Suprapubic skin (tissue), 4 donors: Measurements from ENCODE around the gene JOSD2. TPM values are rescaled to one million over a fixed set of nuclear protein-coding genes. Genes with fewer than 3 reads are reported as not detected.

ENCODE experiments used
- DNase-seq, 2 donors: peaks; one replicate each; pipeline ENCODE4 v3.0.0-alpha.2; 2019; ENCODE audit warnings: low spot score in 2 of 2
- H3K27ac ChIP-seq: fragments of 200-600 bp; sonication (generic); one replicate; pipeline ENCODE4 v1.5.1; 2019
- H3K27me3 ChIP-seq: fragments of 200-600 bp; sonication (generic); one replicate; pipeline ENCODE4 v1.5.1; 2019
- H3K36me3 ChIP-seq: fragments of 200-600 bp; sonication (generic); one replicate; pipeline ENCODE4 v1.5.1; 2019
- H3K4me1 ChIP-seq: fragments of 200-600 bp; sonication (generic); one replicate; pipeline ENCODE4 v1.5.1; 2019
- H3K4me3 ChIP-seq: fragments of 200-600 bp; sonication (generic); one replicate; pipeline ENCODE4 v1.5.1; 2019; ENCODE audit warnings: mild to moderate bottlenecking
- H3K9me3 ChIP-seq: fragments of 200-600 bp; sonication (generic); one replicate; pipeline ENCODE4 v1.5.1; 2019
- EP300 ChIP-seq: sonication (generic); formaldehyde crosslinking; IDR thresholded peaks from one replicate; pipeline ENCODE4 v1.6.1; 2017; ENCODE audit warnings: antibody characterized with exemption
- POLR2A ChIP-seq, 2 donors: fragments of 450-650 bp; IDR thresholded peaks; one replicate each; pipeline ENCODE4 v1.6.1; 2017; ENCODE audit warnings: antibody characterized with exemption in 2 of 2, mild to moderate bottlenecking in 2 of 2, moderate library complexity in 2 of 2
- POLR2AphosphoS5 ChIP-seq, 3 donors: sonication (generic); formaldehyde crosslinking; IDR thresholded peaks; one replicate each; pipeline ENCODE4 v1.6.1; 2017; ENCODE audit warnings: antibody characterized with exemption in 3 of 3
- WGBS: methylation state at CpG from one replicate; pipeline ENCODE4 v1.1.5; 2018; 5-methylcytosine and 5-hydroxymethylcytosine counted together
- total RNA-seq, 4 donors: library from RNA; depleted of rRNA; stranded (reverse); fragments of >200 nt; gene quantifications; one replicate each; pipeline ENCODE4 v1.1.0, GENCODE V29; 2016
- TF ChIP-seq, protein P1 (sequence below), 2 donors: fragments of 200-600 bp in 1 of 2; fragments of 450-650 bp in 1 of 2; sonication (generic) in 1 of 2; IDR thresholded peaks; one replicate each; pipeline ENCODE4 v1.5.1; 2016 to 2019; ENCODE audit warnings: antibody characterized with exemption in 2 of 2, mild to moderate bottlenecking in 1 of 2, moderate library complexity in 1 of 2

The JOSD2 gene
- total RNA-seq, 4 donors from 2014 or later, result 9.3 to 31.7 (median 28.7) TPM

DNA sequence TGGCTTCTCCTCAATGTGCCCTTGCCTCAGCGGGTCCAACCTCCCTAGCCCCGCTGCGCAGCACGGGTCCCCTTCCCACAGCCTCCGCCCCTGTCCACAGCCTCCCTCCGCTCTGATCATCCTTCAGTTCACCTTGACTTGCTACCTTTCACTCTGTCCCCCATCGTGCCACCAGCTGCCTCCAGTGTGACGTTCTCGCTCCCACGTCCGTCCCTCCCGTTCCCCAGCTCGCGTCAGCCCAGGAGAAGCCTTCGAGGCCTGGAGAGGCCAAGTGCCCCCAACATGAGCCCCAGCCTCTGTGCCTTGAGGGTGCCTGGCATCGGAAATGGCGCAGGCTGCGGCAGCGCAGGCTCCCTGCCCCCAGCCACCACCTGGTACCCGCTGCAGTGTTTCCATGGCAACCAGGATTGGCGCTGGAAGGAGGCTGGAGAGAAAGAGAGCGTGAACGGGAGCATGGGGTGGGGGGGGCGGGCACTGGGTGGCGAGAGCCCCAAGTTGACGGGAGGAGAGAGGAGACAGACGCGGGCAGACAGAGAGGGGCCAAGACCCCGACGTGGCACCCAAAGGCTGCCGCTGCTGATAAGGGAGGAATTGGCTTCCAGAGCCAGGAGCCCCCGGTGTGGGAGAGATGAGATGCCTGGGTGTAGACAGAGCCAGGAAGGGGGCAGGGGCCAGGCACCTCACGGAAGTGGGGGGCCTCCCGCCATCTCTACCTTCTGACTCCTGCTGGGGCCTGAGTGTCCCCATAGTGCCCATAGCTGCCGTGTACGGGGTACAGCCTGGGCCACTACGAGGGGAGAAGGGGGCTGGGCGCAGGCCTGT is 3.6 kb upstream of the JOSD2 start:
- 38% methylated on average over 35 of the region's 38 CpGs for WGBS
- Histone ChIP-seq H3K9me3 (no peaks in the 10 kb centered on the region), H3K36me3 (no peaks in the 10 kb centered on the region), H3K27me3 (no peaks in the 10 kb centered on the region), H3K27ac (no peak overlapping the region), H3K4me1 (peaks cover 16% of the 10 kb centered on the region), H3K4me3 (no peak overlapping the region)
- peak in 1 of 2 donors; percentile 75 for DNase-seq
- no peak for TF ChIP-seq POLR2AphosphoS5 (IDR thresholded peaks at IDR 0.05)
- TF ChIP-seq POLR2A (IDR thresholded peaks at IDR 0.05), result no peak
- no peak for TF ChIP-seq EP300
- TF ChIP-seq, protein P1, sequence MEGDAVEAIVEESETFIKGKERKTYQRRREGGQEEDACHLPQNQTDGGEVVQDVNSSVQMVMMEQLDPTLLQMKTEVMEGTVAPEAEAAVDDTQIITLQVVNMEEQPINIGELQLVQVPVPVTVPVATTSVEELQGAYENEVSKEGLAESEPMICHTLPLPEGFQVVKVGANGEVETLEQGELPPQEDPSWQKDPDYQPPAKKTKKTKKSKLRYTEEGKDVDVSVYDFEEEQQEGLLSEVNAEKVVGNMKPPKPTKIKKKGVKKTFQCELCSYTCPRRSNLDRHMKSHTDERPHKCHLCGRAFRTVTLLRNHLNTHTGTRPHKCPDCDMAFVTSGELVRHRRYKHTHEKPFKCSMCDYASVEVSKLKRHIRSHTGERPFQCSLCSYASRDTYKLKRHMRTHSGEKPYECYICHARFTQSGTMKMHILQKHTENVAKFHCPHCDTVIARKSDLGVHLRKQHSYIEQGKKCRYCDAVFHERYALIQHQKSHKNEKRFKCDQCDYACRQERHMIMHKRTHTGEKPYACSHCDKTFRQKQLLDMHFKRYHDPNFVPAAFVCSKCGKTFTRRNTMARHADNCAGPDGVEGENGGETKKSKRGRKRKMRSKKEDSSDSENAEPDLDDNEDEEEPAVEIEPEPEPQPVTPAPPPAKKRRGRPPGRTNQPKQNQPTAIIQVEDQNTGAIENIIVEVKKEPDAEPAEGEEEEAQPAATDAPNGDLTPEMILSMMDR (IDR thresholded peaks at IDR 0.05), result no peak

- TF ChIP-seq EP300 (no peak), POLR2AphosphoS5 (IDR thresholded peaks at IDR 0.05) (no peak), POLR2A (IDR thresholded peaks at IDR 0.05) (no peak)
- TF ChIP-seq, protein P1 (IDR thresholded peaks at IDR 0.05), result no peak
- no peak within 1 kb of the TSS for H3K4me3 ChIP-seq
- peak in 1 of 2 donors; percentile 73 for DNase-seq
- no peaks in the 10 kb centered on the region for H3K36me3 ChIP-seq
- 39% methylated on average over 9 of the region's 22 CpGs for WGBS
- H3K27ac ChIP-seq, result no peak within 1 kb of the TSS
- H3K27me3 ChIP-seq, result no peaks in the 10 kb centered on the region
- no peaks in the 10 kb centered on the region for H3K9me3 ChIP-seq
- H3K4me1 ChIP-seq, result peaks cover 19% of the 10 kb centered on the region
Measured at GRCh38 chr19:50513746-50514345, 2.9 kb upstream of the JOSD2 start, which contains the start of gene ASPDH. TSS of gene ASPDH (minus strand) at chr19:50513913. CDS start at chr19:50513823, 90 bp downstream.

GRCh38 chr19:50512999-50513745 is 2.2 kb upstream of the JOSD2 start:
- Histone ChIP-seq H3K4me3 (no peak overlapping the region), H3K9me3 (no peaks in the 10 kb centered on the region), H3K4me1 (peaks cover 19% of the 10 kb centered on the region), H3K27me3 (no peaks in the 10 kb centered on the region), H3K27ac (no peak overlapping the region), H3K36me3 (no peaks in the 10 kb centered on the region)
- 44% methylated on average over 12 of the region's 12 CpGs for WGBS
- TF ChIP-seq, protein P1 (IDR thresholded peaks at IDR 0.05), result no peak
- no peak for TF ChIP-seq POLR2A (IDR thresholded peaks at IDR 0.05)
- no peak for TF ChIP-seq POLR2AphosphoS5 (IDR thresholded peaks at IDR 0.05)
- TF ChIP-seq EP300, result no peak
- peak in 1 of 2 donors; percentile 31 for DNase-seq

GRCh38 chr19:50512112-50512998 is 1.4 kb upstream of the JOSD2 start:
- H3K4me3 ChIP-seq, result peak overlapping the region; percentile 64
- H3K9me3 ChIP-seq, result no peaks in the 10 kb centered on the region
- no peak overlapping the region for H3K27ac ChIP-seq
- no peaks in the 10 kb centered on the region for H3K27me3 ChIP-seq
- DNase-seq, result peak; percentile 73 to 77
- H3K4me1 ChIP-seq, result peaks cover 19% of the 10 kb centered on the region
- H3K36me3 ChIP-seq, result no peaks in the 10 kb centered on the region
- whole genome bisulfite sequencing, result 83% methylated on average over 11 of the region's 36 CpGs
- TF ChIP-seq POLR2AphosphoS5 (IDR thresholded peaks at IDR 0.05), result no peak
- TF ChIP-seq EP300, result no peak
- no peak for TF ChIP-seq POLR2A (IDR thresholded peaks at IDR 0.05)
- TF ChIP-seq, protein P1 (IDR thresholded peaks at IDR 0.05), result no peak
